HL-60 (cell line): ENCODE results near the gene MOB3C.

Source experiments
- CTCF ChIP-seq: IDR thresholded peaks from one replicate; pipeline ENCODE4 v1.5.1; 2011; ENCODE audit warnings: low read length, control low read depth, inconsistent platforms; ENCODE audit not compliant: insufficient read depth
- REST ChIP-seq: IDR thresholded peaks from 2 replicates; pipeline ENCODE4 v1.6.1; 2012; ENCODE audit warnings: low read depth; ENCODE audit not compliant: insufficient replicate concordance

- TF ChIP-seq CTCF, result no peak
- TF ChIP-seq REST, result no peak
Measured at GRCh38 chr1:46621930-46622329, 5.3 kb upstream of the MOB3C start.
